ENCODE data around the gene KCNAB1.

KCNAB1 gene

GRCh38 chr3:156395961-156396710 is 275.8 kb downstream of the KCNAB1 start:
- DNase-seq (ENCODE audit: extremely low read depth in 1 of 2, low read depth in 1 of 2) = no peak

- no peak for DNase-seq (ENCODE audit: extremely low read depth in 1 of 2, low read depth in 1 of 2)
Observed at GRCh38 chr3:156396851-156397250, 276.5 kb downstream of the KCNAB1 start.

GRCh38 chr3:156397534-156397933 is 277.2 kb downstream of the KCNAB1 start:
- no peak for DNase-seq (ENCODE audit: extremely low read depth in 1 of 2, low read depth in 1 of 2)

- DNase-seq (ENCODE audit: extremely low read depth in 1 of 2, low read depth in 1 of 2) = no peak
Observed at GRCh38 chr3:156400062-156400461, 279.7 kb downstream of the KCNAB1 start.

DNA sequence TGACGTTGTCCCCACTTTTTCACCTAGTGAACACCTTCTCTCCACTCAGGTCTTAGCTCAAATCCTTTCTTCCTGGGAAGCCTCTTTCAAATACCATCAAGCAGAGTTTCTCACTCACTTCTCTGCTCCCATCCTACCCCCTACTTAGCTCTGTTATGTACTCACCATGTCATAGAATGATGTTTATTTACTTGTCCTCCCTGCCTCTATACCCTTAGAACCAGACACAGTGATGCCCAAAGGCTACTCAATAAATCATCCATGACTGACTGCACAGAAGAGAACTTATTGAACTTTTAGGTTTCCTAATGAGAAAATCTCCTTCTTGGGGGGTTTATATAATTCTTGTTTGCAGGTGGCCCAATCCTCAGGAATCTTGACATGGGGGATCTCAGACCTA is 280.4 kb downstream of the KCNAB1 start:
- no peak for DNase-seq (ENCODE audit: extremely low read depth in 1 of 2, low read depth in 1 of 2)

DNA sequence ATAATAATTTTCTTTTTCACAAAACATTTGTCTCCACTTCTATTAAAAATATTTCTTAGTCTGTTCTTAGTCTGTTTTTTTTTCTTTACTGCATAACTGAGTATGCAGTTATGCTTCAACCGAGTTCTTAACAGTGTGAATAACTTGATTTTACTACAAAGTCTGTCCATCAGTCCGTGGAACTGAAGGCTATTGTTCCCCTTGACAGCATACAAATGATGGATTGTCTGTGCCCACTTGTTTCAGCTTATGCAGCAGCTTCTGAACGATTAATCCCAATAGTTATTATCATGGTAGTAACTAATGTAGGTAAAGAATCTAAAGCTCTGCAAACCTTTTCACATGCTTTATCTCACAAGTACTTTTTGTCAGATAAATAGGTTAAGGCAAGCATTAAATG is 283.8 kb downstream of the KCNAB1 start:
- DNase-seq (ENCODE audit: extremely low read depth in 1 of 2, low read depth in 1 of 2) = no peak

- no peak for DNase-seq (ENCODE audit: extremely low read depth in 1 of 2, low read depth in 1 of 2)
Observed at GRCh38 chr3:156406393-156406792, 286.0 kb downstream of the KCNAB1 start.

DNA sequence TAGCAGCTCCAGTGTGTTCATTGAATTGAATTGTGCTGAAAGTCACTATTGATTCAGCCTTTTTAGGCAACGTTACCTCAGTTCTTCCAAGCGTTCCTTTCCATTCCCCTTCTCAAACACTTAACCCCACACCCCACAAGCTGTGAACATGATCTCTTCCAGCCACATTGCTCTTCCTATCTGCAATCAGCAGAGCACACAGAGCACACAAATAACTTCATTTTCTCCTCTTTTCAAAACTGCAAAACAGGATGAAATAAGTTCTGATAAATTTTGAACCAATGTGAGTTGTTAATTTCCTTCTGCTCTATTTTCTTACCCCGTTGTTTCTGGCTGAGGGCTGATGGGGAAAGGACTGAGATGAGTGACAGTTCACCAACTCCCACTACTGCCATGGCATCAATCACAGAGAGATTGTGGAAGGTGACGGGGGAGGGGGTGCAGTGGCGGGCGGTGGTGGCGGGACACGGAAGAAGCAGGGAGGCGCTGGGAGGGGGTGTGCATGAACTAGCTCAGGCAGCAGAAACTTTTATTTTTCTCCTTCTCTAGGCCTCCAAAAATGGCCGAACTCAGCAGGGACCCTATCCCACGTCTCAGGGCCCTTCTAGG is 287.3 kb downstream of the KCNAB1 start:
- no peak for DNase-seq (ENCODE audit: extremely low read depth in 1 of 2, low read depth in 1 of 2)

GRCh38 chr3:156409694-156410093 is 289.3 kb downstream of the KCNAB1 start:
- DNase-seq (ENCODE audit: extremely low read depth in 1 of 2, low read depth in 1 of 2) = no peak

DNA sequence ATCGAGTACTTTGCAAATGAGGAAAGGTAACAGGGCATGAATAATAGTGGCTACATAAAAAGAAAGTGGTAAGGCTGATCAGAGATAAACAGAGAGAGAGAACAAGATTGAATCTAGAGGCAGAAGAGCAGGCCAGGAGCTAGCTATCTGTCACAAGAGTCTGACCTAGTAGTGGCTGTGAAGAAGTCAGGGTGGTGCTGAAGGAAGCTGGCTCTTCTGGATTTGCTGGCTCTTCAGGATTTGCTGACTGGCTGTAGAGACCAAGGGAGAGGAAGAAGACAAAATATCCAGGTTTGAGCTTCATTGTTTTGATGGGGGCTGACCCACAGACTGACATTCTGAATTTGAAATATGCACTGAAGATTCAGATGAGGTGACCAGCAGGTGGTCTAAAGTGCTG is 292.2 kb downstream of the KCNAB1 start:
- no peak for DNase-seq (ENCODE audit: extremely low read depth in 1 of 2, low read depth in 1 of 2)

DNA sequence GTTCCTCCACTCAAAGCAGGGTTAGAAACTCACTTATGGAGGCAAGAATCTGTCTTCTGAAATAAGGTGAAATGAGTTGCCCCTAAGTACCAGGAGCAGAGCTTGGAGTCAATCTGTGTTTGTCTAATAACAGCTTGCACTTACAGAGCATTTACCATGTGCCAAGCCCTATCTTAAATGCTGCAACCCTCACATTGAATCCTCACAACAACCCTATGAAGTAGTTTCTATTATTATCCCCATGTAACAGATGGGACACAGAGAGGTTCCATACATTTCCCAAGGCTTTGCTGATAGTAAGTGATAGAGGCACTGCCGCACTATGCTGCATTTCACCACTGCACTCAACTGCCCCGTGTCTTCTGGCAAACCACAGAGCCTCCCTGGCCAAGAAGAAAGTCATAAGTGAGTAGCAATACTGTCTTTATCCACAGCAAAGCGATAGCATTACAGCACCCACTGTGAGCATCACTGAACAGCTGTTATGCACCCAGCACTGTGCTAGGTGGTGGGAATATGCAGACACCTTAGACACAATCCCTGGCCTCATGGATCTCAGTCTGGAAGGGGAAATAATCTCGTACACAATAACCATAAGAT is 293.0 kb downstream of the KCNAB1 start:
- DNase-seq (ENCODE audit: extremely low read depth in 1 of 2, low read depth in 1 of 2) = no peak

- DNase-seq (ENCODE audit: extremely low read depth in 1 of 2, low read depth in 1 of 2) = no peak
Observed at GRCh38 chr3:156416846-156417558, 296.6 kb downstream of the KCNAB1 start.

GRCh38 chr3:156417559-156418132 is 297.3 kb downstream of the KCNAB1 start:
- no peak for DNase-seq (ENCODE audit: extremely low read depth in 1 of 2, low read depth in 1 of 2)

DNA sequence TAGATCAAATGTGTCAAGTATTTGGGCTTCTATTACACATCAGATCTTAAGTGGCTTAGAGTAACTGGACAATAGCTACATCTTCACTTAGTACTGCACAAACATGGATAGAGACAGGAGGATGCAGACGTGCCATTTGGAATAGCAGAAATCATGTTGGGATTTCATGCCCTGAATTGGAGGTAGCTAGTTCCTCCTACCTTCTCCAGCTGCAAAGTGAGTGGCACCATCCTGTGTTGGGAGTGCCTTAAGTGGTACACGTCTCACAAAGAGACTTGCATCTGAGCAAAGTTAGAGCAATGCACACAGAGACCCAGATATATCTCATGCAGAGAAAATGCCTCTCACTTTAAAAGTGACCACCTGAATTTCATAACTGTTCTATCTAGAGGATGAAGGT is 298.1 kb downstream of the KCNAB1 start:
- DNase-seq (ENCODE audit: extremely low read depth in 1 of 2, low read depth in 1 of 2) = no peak

DNA sequence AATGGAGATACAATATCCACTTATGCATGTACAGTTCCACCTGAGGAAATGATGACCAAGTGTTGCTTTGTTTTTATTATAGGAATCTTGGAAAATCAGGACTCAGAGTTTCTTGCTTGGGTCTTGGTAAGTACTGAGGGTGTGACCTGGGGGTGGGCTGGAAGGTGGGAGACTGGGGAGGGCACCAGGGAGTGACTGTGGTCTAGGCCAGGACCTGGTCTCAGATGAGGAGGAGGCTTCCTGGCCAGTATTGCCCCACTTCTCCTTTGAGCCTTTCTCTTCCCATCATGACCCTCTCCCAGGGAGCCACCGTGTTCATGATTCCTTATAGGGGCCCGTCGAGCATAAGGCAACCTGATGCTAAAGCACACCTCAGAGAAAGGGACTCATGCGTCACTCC is 301.2 kb downstream of the KCNAB1 start:
- no peak for DNase-seq (ENCODE audit: extremely low read depth in 1 of 2, low read depth in 1 of 2)

DNA sequence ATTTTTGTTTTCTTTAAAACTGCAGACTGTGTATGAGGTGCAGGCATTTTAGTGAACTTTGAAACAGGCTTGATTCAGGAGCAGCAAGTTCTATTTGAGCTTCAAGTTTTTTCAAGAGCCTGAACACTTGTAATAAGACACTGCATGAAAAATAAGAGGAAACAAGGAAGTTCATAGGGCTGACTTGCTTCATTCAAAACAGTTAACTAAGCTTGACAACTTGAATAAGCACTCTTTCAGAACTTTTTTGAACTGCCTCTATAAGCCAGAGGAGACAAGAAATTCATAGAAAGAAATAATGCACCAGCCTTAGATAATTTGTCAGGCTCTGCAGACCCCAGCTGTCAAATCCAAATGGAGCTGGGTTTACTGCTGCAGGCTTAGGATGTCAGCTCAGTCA is 304.4 kb downstream of the KCNAB1 start:
- DNase-seq (ENCODE audit: extremely low read depth in 1 of 2, low read depth in 1 of 2) = no peak

- DNase-seq (ENCODE audit: extremely low read depth in 1 of 2, low read depth in 1 of 2) = no peak
Observed at GRCh38 chr3:156425651-156426050, 305.3 kb downstream of the KCNAB1 start.

GRCh38 chr3:156429125-156429524 is 308.7 kb downstream of the KCNAB1 start:
- no peak for DNase-seq (ENCODE audit: extremely low read depth in 1 of 2, low read depth in 1 of 2)

DNA sequence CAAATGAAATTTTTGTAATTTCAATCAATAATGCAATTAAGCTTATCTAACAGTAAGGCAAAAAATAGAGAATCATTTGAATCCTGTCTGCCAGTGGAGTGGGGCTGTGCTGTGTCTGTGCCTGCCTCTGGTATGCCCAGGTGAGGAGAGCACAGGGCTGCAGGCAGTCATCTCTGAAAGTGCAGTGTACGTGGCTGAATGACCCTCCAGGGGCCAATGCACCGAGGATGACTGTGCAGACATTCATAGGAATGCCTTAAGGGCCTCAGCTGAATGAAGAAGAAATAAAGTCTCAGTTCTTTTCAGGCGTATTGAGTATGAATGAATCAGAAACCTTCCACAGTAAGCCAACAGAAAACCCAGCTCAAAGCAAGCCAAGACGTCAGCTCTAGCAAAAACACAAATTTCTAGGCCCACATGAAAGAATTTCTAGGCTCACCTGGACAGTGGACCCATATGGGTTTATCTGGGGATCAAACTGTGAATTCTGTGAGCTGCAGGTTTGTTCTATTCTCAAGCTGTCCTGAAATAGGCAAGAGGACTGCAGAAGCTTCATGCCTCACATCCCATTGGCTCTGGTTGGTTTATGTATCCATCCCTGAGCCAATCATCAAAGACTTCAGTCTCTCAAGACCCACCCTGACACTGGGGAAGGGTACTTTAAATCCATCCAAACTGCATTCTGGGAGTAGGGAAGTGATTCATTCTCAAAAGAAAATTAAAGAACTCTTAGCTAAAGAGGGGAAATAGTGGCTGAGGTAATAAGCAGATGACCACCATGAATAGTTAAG is 311.2 kb downstream of the KCNAB1 start:
- no peak for DNase-seq (ENCODE audit: extremely low read depth in 1 of 2, low read depth in 1 of 2)

DNA sequence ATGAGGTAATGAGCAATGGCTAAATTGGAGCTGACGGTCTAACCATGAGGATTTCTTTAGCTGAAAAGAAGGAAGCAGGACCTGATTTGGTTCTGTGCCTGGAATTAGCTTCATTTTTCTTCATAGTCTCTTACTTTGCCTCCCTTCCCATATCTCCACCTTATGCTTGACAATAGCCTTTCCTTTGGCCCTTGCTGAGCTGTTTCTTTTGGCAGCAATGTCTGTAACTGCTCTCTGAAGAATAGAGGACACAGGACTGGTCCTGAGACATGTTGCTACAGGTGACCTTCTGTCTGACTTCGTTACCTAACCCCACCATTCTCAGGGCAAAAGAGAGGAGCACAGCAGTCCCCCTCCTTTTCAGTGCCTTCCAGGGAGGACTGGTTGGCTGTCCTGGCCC is 312.2 kb downstream of the KCNAB1 start:
- no peak for DNase-seq (ENCODE audit: extremely low read depth in 1 of 2, low read depth in 1 of 2)

- DNase-seq (ENCODE audit: extremely low read depth in 1 of 2, low read depth in 1 of 2) = no peak
Observed at GRCh38 chr3:156433138-156433537, 312.8 kb downstream of the KCNAB1 start.

All from stimulated activated CD8-positive, alpha-beta memory T cell treated with anti-CD3 and anti-CD28 coated beads, Interleukin-7, amount 100 ng/mL, for 48 hours (primary cell).